GM19099 (cell line): ENCODE measurements around the gene HNRNPR.

ENCODE experiments used
- POLR2A ChIP-seq: IDR thresholded peaks from 3 replicates; pipeline ENCODE4 v1.6.1; 2011; ENCODE audit warnings: low read depth; ENCODE audit not compliant: insufficient read length; ENCODE audit errors: extremely low read depth

The HNRNPR gene

DNA sequence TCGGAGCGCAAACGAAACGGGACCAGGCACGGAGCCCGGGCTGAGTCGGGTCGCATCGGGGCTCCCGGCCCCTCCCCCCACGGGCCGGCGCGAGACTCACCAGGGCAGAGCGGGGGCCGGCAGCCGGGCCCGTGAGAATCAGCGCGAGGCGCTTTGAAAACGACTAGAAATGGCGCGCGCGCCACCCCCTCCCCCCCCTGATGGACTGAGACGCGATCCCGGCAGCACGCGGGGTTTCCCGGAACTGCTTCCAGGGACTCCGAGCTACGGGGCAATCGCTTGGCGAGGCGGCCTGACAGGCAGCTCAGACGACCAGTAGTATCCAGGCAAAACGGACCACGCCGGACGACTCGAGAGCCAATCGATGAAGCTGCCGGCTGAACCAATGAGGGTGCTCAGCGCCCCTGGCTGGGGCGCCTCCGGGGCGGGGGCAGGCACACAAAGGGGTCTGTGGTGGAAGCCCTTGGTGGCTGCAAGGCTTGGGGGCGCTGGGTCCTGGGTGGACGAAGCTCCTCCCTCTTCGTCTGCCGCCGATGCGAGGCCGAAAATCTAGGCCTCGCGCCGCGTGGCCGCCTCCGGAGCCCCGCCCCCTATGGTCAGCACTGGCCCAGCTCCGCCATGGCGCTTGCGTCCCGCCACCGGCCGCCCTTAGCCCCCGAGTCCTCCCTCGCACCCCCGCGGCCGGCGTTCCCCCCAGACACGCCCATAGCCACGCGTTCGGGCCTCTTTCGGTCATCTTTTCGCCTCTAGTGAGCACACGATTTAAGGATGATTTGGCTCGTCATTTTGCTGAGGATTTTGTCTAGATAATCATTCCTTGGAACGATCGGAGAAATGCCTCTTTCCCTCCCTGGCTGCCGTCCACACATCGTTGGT lies at the start of gene HNRNPR:
HNRNPR (minus strand) TSS at position 174 of the 876 bp plus-strand sequence. CDS start 3,276 bp downstream, outside the sequence.
- TF ChIP-seq POLR2A, result peak; percentile 93

DNA sequence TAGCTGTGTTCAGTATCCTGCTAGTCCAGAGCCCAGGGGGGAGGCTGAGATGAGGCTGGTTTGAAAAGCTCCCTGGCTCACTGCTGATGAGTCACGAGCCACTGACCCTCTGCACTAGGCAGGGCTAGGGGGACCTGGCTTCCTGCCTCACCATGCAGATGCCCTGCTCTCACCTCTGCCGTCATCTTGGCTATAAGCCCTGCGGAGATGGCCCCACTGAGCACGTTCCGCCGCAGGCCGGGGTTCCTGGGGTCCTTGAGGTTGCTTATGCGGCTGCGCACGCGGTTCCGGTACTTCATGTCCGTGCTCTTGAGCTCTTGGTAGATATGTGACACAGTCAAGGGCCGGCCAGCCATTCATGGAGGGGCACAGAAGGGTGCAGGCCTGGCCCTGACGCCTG lies 49.6 kb upstream of the HNRNPR start:
- TF ChIP-seq POLR2A, result no peak

DNA sequence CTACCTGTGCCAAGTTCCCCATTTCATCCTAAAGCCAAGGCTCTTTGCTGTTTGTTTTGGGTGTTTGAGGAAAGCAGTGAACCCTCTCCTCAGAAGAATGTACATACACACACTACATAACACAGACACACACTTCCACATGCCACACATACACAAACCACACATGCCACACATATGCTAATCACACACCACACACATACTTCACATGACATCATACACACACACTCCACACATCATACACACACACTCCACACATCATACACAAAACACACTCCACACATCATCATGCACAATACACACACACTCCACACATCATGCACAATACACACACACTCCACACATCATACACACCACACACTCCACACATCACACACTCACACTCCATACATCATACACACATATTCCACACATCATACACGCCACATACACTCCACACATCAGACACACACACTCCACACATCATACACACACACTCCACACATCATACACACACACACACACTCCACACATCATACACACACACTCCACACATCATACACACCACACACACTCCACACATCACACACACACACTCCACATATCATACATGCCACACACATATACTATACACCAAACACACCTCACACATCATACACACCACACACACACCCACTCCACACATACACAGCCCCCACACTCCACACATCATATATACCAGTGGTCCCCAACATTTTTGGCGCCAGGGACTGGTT lies 48.2 kb upstream of the HNRNPR start:
- no peak for TF ChIP-seq POLR2A

DNA sequence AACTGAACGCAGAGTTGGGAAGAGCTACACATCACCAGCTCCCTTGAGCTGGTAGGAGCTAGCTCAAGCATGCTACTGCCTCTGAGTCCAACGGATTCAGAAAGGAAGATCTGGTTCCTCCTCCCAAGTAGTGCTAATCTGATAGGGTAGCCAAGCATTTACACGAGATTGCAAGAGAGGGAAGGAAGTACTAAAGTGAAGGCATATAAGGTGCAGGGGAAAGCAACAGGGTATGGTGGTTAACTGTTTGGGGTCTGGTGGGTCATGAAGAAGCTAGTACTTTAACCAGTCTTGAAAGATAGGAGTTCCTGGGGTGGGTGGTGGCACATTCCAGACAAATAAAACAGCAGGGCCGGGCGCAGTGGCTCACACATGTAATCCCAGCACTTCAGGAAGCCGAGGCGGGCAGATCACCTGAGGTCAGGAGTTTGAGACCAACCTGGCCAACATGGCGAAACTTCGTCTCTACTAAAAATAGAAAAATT lies 45.8 kb upstream of the HNRNPR start:
- no peak for TF ChIP-seq POLR2A

DNA sequence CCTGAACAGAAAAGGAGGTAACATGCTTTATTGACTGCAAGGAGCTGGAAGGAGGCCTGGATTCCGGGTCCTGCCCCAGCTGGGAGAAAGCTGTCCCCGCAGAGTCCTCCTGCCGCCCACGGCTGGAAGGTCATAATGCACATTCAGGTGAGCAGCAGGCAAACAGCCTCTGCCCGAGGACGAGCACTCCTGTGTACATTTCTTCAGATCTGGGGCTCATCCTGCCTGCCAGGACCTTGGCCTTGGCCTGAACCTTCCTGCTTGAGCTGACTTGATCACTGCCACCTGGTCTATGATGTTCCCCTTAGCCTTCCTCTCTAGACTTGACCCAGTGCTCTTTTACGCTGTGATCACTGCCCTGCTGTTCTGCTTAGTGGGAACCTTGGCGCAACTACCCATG lies 43.4 kb upstream of the HNRNPR start:
- TF ChIP-seq POLR2A, result no peak

DNA sequence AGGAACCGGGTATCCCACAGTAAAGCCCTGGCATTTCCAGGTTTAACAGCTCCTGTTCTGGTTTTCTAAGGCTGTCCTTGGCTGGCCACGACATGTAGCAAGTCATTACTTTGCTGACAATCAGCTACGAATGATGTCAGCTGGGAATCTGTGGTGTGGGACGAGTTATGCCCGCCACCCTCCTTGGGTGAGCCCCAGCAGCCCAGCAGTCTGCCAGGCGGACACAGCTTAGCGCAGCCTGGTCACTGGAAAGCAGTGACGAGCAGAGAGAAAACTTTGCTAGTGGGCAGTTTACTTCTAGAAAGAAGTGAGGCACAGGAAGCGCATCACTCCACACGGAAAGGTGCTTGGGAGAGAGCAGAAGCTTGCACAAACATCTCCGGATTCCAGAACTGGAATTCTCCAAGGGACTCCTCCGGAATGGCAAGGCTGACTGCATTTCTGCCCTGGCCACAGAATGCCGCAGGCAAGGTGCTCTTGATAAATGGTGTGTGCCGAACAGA lies 41.1 kb upstream of the HNRNPR start:
- TF ChIP-seq POLR2A, result no peak

DNA sequence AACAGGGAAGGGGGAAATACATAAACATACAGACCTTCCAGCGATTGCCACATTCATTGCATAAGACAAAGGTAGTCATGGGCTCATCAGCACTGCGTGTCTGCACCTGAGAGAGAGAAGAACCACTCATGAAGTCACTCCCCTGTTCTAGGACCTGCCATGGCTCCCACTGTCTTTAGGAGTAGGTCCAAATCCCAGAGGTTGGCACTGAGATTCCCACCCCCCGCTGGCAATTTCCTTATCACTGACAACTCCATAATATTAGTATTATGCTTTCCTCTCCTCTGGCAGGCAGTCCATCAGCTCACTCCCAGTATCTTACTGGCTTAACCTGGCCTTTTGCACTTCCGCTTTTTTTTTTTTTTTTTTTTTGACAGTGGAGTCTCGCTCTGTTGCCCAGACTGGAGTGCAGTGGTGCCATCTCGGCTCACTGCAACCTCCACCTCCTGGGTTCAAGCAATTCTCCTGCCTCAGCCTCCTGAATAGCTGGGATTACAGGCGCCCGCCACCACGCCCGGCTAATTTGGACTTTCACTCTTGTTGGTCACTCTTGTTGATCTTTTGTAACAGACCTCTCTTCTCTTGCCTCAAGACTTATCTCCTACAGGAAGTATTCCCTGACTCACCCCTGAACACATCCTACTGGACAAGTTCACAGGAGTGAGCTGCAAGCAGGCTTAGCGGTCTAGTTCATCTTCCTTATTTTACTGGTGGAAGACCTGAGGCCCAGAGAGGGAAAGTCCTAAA lies 40.4 kb upstream of the HNRNPR start:
- TF ChIP-seq POLR2A, result no peak

DNA sequence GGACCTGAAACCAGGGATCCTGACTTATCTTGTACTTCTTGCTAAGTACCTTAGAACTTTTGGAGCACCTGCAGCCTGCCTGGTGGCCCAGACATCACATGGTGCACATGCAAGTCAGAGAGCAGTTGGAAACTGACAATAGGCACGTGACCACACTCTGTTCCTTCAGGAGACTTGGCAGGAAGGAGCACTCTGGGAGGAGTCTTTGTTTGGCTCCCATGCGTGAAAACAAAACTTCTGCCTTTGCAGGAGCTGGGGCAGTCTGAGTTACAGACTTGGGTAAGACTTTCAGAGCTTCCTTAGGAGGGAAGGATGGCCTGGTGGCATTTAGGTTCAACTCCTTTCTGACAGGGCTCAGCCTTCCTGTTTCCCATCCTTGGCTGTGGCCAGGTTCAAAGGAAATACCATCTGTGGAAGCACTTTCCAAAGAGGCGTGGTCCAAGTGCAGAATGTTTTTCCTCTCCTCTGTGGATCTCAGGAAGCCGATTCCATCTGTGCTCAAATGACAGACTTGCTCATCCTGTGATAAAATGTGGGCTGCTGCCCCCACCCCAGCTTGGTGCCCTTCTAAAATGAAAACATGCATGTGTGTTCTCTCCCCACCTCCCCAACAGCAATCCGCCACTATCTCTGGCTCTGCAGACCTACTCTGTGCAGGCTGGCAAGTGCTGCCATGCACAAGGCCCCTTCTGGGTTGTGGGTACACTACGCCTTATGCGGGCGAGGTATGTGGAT lies 39.7 kb upstream of the HNRNPR start:
- no peak for TF ChIP-seq POLR2A

DNA sequence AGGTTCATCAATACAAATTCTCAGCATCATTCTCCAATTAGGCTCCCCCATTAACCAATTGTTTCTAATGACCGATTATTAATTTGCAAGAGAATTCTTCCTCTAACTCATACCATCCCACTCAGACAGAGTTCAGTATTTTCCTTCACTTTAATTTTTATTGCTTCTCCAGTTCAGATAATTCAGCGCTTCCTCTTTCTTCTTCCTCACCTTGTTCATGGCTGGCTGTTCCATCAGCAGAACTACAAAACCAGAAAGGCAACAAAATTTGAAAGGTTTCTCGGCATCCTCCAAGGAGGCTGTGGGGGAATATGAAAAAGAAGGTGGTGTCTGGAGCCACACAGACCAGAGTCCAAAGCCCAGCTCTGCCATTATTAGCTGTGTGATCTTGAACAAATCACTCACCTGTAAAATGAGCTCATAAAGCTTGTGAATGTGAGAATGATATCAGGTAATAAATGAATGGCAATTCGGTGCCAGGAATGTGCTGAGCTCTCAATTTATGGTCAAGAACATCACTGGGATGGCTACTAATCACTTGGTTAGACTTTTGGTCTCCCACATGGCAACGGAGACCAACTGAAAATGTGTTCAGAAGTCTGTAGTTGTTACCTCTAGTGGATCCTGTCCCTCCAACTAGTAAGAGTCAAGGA lies 37.3 kb upstream of the HNRNPR start:
- no peak for TF ChIP-seq POLR2A

DNA sequence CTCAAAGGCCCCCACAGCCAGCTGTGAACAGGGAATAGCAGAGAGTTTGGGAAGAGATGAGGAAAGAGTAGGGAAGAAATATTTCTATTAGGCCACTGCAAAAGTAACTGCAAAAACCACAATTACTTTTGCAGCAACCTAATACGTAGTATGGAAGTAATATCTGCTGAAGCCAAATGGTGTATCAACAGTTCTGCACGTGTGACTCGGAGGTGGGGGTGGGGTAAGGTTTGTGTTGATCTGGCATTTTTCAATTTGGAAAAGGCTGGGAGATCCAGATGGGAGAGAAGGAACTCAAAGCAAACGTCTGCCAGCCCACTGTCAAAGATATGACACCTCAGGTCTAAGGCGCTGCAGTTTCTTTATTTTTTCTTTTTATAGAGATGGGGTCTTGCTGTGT lies 36.6 kb upstream of the HNRNPR start:
- TF ChIP-seq POLR2A, result no peak

DNA sequence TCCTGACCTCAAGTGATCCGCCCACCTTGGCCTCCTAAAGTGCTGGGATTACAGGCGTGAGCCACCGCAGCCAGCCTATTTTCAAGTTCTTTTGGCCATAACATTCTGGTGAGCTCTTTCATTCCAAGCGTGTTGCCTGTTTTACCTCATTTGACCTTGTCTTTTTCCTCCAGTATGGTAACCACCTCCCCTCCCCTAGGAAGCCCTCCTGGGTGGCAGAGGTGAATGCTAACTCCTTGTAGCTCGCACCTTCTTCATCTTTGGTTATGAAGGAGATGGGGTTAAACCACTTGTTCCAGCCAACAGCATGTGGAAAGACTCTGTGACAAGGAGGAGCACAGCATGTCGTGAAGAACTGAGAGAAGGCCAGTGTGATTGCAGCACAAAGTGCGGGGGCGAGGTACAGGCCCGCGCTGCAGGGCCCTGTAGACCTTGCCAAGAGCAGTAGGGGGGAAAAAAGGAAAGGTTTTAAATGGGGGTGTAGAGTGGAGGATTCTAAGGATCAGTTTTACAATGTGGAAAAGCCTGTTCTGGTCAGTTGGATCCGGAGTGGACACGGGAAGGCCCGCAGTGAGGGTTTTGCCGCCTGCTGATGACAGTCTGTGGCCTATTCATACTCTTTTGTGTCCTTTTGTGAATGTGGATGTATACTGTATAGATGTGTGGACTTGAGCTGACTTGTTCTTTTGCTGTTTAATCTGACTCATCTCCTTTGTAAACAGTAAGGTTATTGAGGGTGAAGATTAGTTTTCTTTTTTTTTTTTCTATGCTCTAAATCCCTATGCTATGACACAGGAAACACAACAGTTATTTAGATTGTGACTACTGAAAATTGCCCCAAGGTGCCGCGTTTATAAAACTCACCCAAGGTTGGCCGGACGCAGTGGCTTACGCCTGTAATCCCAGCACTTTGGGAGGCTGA lies 33.1 kb upstream of the HNRNPR start:
- no peak for TF ChIP-seq POLR2A

DNA sequence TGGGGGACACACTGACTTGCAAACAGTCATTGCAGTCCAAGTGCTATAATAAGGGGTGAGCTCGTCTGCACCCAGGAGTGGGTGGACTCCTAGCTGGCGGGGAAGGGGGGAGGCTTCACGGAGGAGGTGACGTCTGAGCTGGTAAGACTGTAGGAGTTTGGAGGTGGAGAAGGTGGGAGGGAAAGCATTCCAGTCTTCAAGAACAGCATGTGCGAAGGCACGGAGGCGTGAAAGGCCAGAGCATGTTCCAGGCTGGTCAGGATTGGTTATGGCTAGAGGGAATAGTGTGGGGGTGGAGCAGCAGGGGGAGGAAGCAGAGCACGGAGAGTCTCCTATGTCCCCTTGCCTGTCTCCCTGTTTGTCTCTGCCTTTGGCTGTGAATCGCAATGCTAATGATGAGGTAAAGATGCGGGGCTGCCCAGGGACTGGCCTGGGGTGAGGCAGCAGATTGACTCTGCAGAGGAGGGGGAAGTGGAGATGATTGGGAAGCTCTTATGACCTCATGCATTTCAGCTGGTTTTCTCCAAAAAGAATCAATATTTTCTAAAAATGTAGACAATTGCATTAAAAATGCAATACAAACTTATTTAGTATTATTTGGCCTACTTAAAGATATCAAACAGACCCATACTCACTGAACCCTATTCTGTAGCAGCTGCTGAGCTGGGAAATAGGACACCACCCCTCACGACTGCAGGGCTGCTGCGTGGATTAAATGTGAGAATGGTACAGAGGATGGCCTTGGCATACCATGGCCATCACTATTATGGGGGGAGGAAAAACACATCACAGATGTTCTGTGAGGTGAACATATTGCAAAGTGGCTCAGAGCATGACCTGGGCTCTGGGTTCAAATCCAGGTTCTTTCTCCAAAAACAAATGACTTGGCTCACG lies 28.1 kb upstream of the HNRNPR start:
- no peak for TF ChIP-seq POLR2A
